AG04450 (cell line): ENCODE results near the gene LRRC71. TPM values are rescaled to one million over a fixed set of nuclear protein-coding genes. Genes with fewer than 3 reads are reported as not detected.

Experiments
- CTCF ChIA-PET: fragments of 300-600, 350-600 bp; formaldehyde crosslinking; extraction: SDS; loops from one replicate; lab custom pipeline; 2022; ENCODE audit warnings: antibody characterized with exemption, inconsistent platforms; lab: Charles Lee
- POLR2A ChIA-PET: fragments of 350-600 bp; formaldehyde crosslinking; extraction: SDS; loops from one replicate; lab custom pipeline; 2021; ENCODE audit warnings: antibody characterized with exemption, inconsistent platforms; lab: Yijun Ruan, JAX
- DNase-seq: peaks from one replicate; pipeline ENCODE4 v3.0.0-alpha.2; 2011; ENCODE audit warnings: low read depth, low spot score
- H3K27ac ChIP-seq: one replicate; pipeline ENCODE4 v1.5.1; 2012; ENCODE audit warnings: low read depth, low read length, control low read depth
- H3K27me3 ChIP-seq: one replicate; pipeline ENCODE4 v1.6.0; 2012; ENCODE audit warnings: low read length; ENCODE audit not compliant: control insufficient read depth, insufficient read depth
- H3K4me3 ChIP-seq: 2 replicates; pipeline ENCODE4 v1.5.1; 2011; ENCODE audit warnings: mild to moderate bottlenecking, low read depth, low read length, control low read depth
- H3K9me3 ChIP-seq: 2 replicates; pipeline ENCODE4 v1.5.1; 2012; ENCODE audit warnings: low read length; ENCODE audit not compliant: control insufficient read depth, insufficient read depth
- polyA plus RNA-seq: library from polyadenylated mRNA; depleted of rRNA; stranded (reverse); fragments of >200 nt; gene quantifications from 2 replicates; pipeline ENCODE4 v1.2.3, GENCODE V29; 2011
- TF ChIP-seq, protein P1 (sequence below): IDR thresholded peaks from 2 replicates; pipeline ENCODE4 v1.5.1; 2011; ENCODE audit warnings: low read depth, low read length, control low read depth, inconsistent platforms

LRRC71 gene
- polyA plus RNA-seq, 1 experiment = not detected

DNA sequence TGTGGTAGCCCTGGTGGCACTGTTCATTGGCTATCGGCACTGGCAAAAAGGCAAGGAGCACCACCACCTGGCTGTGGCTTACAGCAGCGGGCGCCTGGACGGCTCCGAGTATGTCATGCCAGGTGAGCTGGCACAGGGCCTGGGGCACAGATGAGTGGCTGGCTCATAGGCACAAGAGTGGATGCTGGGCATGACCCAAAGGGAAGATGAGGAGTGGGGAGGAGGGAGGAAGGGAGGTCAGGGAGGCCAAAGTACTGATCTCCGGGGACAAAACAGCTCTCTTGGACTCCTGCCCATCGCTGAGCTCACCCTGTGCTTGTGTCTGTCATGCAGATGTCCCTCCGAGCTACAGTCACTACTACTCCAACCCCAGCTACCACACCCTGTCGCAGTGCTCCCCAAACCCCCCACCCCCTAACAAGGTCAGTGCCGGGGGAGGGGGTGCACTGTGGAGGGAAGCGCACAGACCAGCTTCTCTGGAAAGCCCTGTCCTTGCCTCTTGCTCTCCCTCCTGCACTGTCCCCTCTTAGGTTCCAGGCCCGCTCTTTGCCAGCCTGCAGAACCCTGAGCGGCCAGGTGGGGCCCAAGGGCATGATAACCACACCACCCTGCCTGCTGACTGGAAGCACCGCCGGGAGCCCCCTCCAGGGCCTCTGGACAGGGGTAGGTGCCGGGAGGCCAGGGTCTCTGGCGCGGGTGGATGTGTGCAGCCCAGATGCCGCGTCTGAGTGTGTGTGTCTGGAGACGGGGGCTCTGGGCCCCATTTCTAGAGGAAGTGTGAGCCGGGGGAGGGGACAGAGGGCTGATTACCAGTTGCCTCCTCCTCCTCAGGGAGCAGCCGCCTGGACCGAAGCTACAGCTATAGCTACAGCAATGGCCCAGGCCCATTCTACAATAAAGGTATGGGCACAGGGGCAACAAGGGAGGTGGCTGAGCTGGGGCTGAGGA, 7.3 kb upstream of the LRRC71 start:
- POLR2A ChIA-PET = interaction anchor here (1.1 kb wide), 1 partner anchor 12 kb away, joined by 3 read pairs; no protein-coding TSS in a partner anchor
- CTCF ChIA-PET = interaction anchor here (0.6 to 1.2 kb wide), 5 partner anchors 13 to 218 kb away, joined by 3 to 5 read pairs (median 3); no protein-coding TSS in a partner anchor
- no peak overlapping the region for H3K27ac ChIP-seq
- TF ChIP-seq, protein P1, sequence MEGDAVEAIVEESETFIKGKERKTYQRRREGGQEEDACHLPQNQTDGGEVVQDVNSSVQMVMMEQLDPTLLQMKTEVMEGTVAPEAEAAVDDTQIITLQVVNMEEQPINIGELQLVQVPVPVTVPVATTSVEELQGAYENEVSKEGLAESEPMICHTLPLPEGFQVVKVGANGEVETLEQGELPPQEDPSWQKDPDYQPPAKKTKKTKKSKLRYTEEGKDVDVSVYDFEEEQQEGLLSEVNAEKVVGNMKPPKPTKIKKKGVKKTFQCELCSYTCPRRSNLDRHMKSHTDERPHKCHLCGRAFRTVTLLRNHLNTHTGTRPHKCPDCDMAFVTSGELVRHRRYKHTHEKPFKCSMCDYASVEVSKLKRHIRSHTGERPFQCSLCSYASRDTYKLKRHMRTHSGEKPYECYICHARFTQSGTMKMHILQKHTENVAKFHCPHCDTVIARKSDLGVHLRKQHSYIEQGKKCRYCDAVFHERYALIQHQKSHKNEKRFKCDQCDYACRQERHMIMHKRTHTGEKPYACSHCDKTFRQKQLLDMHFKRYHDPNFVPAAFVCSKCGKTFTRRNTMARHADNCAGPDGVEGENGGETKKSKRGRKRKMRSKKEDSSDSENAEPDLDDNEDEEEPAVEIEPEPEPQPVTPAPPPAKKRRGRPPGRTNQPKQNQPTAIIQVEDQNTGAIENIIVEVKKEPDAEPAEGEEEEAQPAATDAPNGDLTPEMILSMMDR = no peak
- no peak overlapping the region for H3K4me3 ChIP-seq
- H3K9me3 ChIP-seq = no peaks in the 10 kb centered on the region; the same call in none of the 2 replicates
- no peak for DNase-seq
- no peaks in the 10 kb centered on the region for H3K27me3 ChIP-seq

DNA sequence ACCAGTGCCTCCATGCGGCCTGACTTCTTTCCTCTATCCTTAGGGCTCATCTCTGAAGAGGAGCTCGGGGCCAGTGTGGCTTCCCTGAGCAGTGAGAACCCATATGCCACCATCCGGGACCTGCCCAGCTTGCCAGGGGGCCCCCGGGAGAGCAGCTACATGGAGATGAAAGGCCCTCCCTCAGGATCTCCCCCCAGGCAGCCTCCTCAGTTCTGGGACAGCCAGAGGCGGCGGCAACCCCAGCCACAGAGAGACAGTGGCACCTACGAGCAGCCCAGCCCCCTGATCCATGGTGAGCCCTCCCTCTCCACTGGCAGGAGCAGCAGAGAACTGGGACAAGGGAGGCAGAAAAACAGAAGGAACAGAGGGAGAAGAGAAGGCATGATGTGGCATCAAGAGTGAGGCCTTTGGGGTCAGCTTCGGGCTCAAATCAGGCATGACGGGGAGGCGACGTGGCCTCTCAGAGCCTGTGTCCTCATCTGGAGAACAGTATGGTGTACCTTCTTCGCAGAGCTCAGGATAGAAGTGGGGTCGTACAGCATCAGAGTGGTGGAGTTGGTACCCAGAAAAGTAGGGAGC, 6.5 kb upstream of the LRRC71 start:
- Histone ChIP-seq H3K9me3 (no peaks in the 10 kb centered on the region; the same call in 1 of the 2 replicates), H3K27ac (no peak overlapping the region), H3K4me3 (no peak overlapping the region), H3K27me3 (no peaks in the 10 kb centered on the region)
- no peak for DNase-seq
- CTCF ChIA-PET = interaction anchor here (0.5 to 1.2 kb wide), 5 partner anchors 12 to 283 kb away, joined by 3 to 6 read pairs (median 3); partner anchors contain the start of gene PEAR1
- TF ChIP-seq, protein P1 = no peak
- POLR2A ChIA-PET = interaction anchor here (1.1 kb wide), 1 partner anchor 12 kb away, joined by 3 read pairs; no protein-coding TSS in a partner anchor

DNA sequence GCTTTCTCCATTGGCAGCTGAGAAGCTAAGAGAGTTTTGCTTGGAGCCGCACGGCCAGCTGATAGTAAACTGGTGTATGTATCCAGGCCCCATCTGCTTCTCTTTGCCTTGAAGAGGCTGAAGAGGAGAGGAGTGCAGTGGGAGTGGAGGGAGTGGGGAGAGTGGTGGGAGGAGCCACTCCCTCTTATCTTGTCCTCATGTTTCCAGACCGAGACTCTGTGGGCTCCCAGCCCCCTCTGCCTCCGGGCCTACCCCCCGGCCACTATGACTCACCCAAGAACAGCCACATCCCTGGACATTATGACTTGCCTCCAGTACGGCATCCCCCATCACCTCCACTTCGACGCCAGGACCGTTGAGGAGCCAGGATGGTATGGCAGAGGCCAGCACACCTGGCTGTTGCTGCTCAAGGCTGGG, 6.0 kb upstream of the LRRC71 start:
- ChIA-PET POLR2A (interaction anchor here (1.1 kb wide), 1 partner anchor 13 kb away, joined by 3 read pairs; no protein-coding TSS in a partner anchor), CTCF (interaction anchor here (1.0 kb wide), 1 partner anchor 21 kb away, joined by 3 read pairs; the partner anchor contains the start of gene PEAR1)
- DNase-seq = no peak
- Histone ChIP-seq H3K4me3 (no peak overlapping the region), H3K9me3 (no peaks in the 10 kb centered on the region; the same call in 1 of the 2 replicates), H3K27me3 (no peaks in the 10 kb centered on the region), H3K27ac (no peak overlapping the region)
- TF ChIP-seq, protein P1 = no peak

DNA sequence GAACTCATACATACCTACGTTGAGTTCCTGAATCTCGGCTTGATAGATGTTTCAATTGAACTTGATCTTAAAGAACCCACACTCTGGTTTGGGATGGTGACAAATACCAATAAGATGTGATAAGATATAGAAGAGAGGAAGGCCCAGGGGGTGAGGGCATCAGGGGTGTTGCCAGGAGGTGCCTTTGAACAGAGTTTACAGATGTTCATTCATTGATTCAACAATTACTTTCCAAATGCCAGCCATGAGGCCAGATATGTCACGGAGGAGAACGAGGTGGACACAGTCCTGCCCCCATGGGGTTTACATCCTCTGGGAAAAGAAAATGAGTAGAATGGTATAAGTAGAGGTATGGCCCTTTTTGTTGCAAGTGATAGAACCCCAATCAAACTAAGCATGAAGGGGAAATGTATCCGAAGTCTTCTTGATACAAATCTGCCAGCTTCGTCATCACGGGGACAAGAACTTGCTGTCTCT, 659 bp downstream of the LRRC71 start:
- Histone ChIP-seq H3K9me3 (no peaks in the 10 kb centered on the region; the same call in 1 of the 2 replicates), H3K4me3 (no peak overlapping the region), H3K27me3 (peaks cover 47% of the 10 kb centered on the region), H3K27ac (no peak overlapping the region)
- ChIA-PET CTCF (interaction anchor here (0.6 to 4.2 kb wide), 6 partner anchors 10 to 232 kb away, joined by 3 to 62 read pairs (median 6); partner anchors contain the start of gene PEAR1), POLR2A (no interaction called here)
- TF ChIP-seq, protein P1 = no peak
- no peak for DNase-seq
